ENCODE measurements around the gene TCF12. TPM values are rescaled to one million over a fixed set of nuclear protein-coding genes. Genes with fewer than 3 reads are reported as not detected.

The TCF12 gene
- total RNA-seq, 2 donors from 2014 or later: 91.8 to 107 TPM

GRCh38 chr15:56971571-56971970 lies 53.1 kb downstream of the TCF12 start:
- H3K4me3 ChIP-seq: no peak overlapping the region
- no peak for ATAC-seq (ENCODE audit: insufficient number of reproducible peaks, low FRiP score, low read depth)
- no peak for DNase-seq (ENCODE audit: low spot score)
- H3K9me3 ChIP-seq: no peaks in the 10 kb centered on the region
- H3K4me1 ChIP-seq (ENCODE audit: control insufficient read depth in 1 of 2, low read depth in 2 of 2): peaks cover 3 to 22% of the 10 kb centered on the region in 2 donors
- no peaks in the 10 kb centered on the region for H3K36me3 ChIP-seq
- no peak for TF ChIP-seq CTCF (IDR thresholded peaks at IDR 0.05)
- no peaks in the 10 kb centered on the region for H3K27me3 ChIP-seq (replicated peaks; ENCODE audit: insufficient read depth)
- H3K27ac ChIP-seq: no peak overlapping the region

DNA sequence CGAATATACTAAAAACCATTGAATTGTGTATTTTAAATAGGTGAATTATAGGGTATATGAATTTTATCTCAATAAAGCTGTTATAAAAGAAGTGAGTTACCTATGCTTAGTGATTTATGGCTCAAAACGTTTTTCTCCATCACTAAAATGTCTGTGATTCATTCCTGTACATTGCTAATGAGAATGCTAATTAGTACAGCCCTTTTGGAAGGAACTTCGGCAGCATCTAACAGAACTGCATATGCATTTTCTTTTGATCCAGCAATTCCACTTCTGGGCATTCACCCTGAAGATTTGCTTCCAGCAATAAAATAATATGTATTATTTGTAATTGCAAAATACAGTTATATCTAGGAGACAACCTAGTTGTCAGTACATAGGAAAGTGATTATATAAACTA lies 53.6 kb downstream of the TCF12 start:
- TF ChIP-seq CTCF (IDR thresholded peaks at IDR 0.05): no peak
- Histone ChIP-seq H3K36me3 (no peaks in the 10 kb centered on the region), H3K27me3 (replicated peaks; ENCODE audit: insufficient read depth) (no peaks in the 10 kb centered on the region), H3K27ac (no peak overlapping the region), H3K4me3 (no peak overlapping the region), H3K4me1 (ENCODE audit: control insufficient read depth in 1 of 2, low read depth in 2 of 2) (peaks cover 4 to 23% of the 10 kb centered on the region in 2 donors), H3K9me3 (no peaks in the 10 kb centered on the region)
- DNase-seq (ENCODE audit: low spot score) (no peak), ATAC-seq (ENCODE audit: insufficient number of reproducible peaks, low FRiP score, low read depth) (no peak)

- ATAC-seq (ENCODE audit: insufficient number of reproducible peaks, low FRiP score, low read depth) (no peak), DNase-seq (ENCODE audit: low spot score) (no peak)
- Histone ChIP-seq H3K9me3 (no peaks in the 10 kb centered on the region), H3K27ac (no peak overlapping the region), H3K4me3 (no peak overlapping the region), H3K4me1 (ENCODE audit: control insufficient read depth in 1 of 2, low read depth in 2 of 2) (peaks cover 7 to 23% of the 10 kb centered on the region in 2 donors), H3K36me3 (no peaks in the 10 kb centered on the region), H3K27me3 (replicated peaks; ENCODE audit: insufficient read depth) (no peaks in the 10 kb centered on the region)
- TF ChIP-seq CTCF (IDR thresholded peaks at IDR 0.05): no peak
Measured at GRCh38 chr15:56972426-56972825, 54.0 kb downstream of the TCF12 start.

DNA sequence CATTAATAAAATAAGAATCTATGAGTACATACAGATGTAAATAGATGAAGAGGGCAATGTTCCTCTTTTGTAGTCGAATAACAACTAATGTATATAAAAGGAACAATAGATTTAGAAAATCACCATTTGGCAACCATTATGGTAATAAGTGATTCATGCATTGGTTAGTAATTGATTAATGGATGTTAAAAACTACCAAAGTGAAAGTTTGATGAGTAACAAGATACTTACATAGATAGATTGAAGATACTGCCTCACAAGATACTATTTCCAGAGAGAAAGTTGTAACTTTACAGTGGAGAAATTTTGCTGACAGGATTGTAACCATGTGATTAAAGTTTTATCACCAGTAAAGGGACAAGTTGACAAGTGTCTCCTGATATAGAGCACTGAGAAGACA lies 55.0 kb downstream of the TCF12 start:
- no peak overlapping the region for H3K27ac ChIP-seq
- H3K27me3 ChIP-seq (replicated peaks; ENCODE audit: insufficient read depth): no peaks in the 10 kb centered on the region
- no peak for ATAC-seq (ENCODE audit: insufficient number of reproducible peaks, low FRiP score, low read depth)
- peaks cover 12 to 24% of the 10 kb centered on the region in 2 donors for H3K4me1 ChIP-seq (ENCODE audit: control insufficient read depth in 1 of 2, low read depth in 2 of 2)
- TF ChIP-seq CTCF (IDR thresholded peaks at IDR 0.05): no peak
- H3K9me3 ChIP-seq: no peaks in the 10 kb centered on the region
- H3K36me3 ChIP-seq: no peaks in the 10 kb centered on the region
- DNase-seq (ENCODE audit: low spot score): no peak
- no peak overlapping the region for H3K4me3 ChIP-seq

GRCh38 chr15:56977232-56977631 lies 58.8 kb downstream of the TCF12 start:
- ATAC-seq (ENCODE audit: insufficient number of reproducible peaks, low FRiP score, low read depth) (no peak), DNase-seq (ENCODE audit: low spot score) (no peak)
- H3K27ac ChIP-seq: no peak overlapping the region
- H3K9me3 ChIP-seq: no peaks in the 10 kb centered on the region
- H3K36me3 ChIP-seq: no peaks in the 10 kb centered on the region
- H3K27me3 ChIP-seq (replicated peaks; ENCODE audit: insufficient read depth): no peaks in the 10 kb centered on the region
- H3K4me3 ChIP-seq: no peak overlapping the region
- TF ChIP-seq CTCF (IDR thresholded peaks at IDR 0.05): no peak
- peaks cover 15 to 21% of the 10 kb centered on the region in 2 donors for H3K4me1 ChIP-seq (ENCODE audit: control insufficient read depth in 1 of 2, low read depth in 2 of 2)
